GM19463 (cell line): ENCODE data around the gene NELFB.

Experiments used
- ATAC-seq: cut with Tn5 transposase; IDR thresholded peaks from one replicate; pipeline ENCODE4 v1.9.1; 2021; ENCODE audit warnings: mild to moderate bottlenecking, moderate library complexity; ENCODE audit not compliant: unreplicated experiment

The NELFB gene

GRCh38 chr9:137279741-137280473 is 24.8 kb downstream of the NELFB start:
- no peak for ATAC-seq

- no peak for ATAC-seq
These were observed 25.6 kb downstream of the NELFB start for GRCh38 chr9:137280474-137281344.

- ATAC-seq = no peak
These were observed 26.4 kb downstream of the NELFB start for GRCh38 chr9:137281345-137282116.

- no peak for ATAC-seq
These were observed 31.9 kb downstream of the NELFB start for GRCh38 chr9:137286975-137287383.

- ATAC-seq = no peak
These were observed 38.0 kb downstream of the NELFB start for GRCh38 chr9:137293094-137293481.

GRCh38 chr9:137293482-137294090 is 38.5 kb downstream of the NELFB start:
- no peak for ATAC-seq

- ATAC-seq = no peak
These were observed 39.1 kb downstream of the NELFB start for GRCh38 chr9:137294091-137294680.

- ATAC-seq = no peak
These were observed 39.6 kb downstream of the NELFB start for GRCh38 chr9:137294681-137295237.

- ATAC-seq = no peak
These were observed 40.2 kb downstream of the NELFB start for GRCh38 chr9:137295238-137295811.

GRCh38 chr9:137295849-137296669 is 40.9 kb downstream of the NELFB start:
- ATAC-seq = no peak

GRCh38 chr9:137296670-137297664 is 41.8 kb downstream of the NELFB start:
- ATAC-seq = no peak

GRCh38 chr9:137297966-137298365 is 42.8 kb downstream of the NELFB start:
- ATAC-seq = no peak

GRCh38 chr9:137298401-137299202 is 43.5 kb downstream of the NELFB start:
- ATAC-seq = no peak

- no peak for ATAC-seq
These were observed 44.1 kb downstream of the NELFB start for GRCh38 chr9:137299203-137299565.

GRCh38 chr9:137299938-137300337 is 44.8 kb downstream of the NELFB start:
- no peak for ATAC-seq

GRCh38 chr9:137300567-137301080 is 45.5 kb downstream of the NELFB start:
- no peak for ATAC-seq
